ENCODE results near the gene EXOC6B. TPM values are rescaled to one million over a fixed set of nuclear protein-coding genes. Genes with fewer than 3 reads are reported as not detected.
"Not testable (repeated sequence)": the region's sequence is repeated elsewhere in the genome, so short reads cannot be mapped to it uniquely, and the experiment has no call there.

Gene EXOC6B
- total RNA-seq, 1 donor: 40.2 TPM

DNA sequence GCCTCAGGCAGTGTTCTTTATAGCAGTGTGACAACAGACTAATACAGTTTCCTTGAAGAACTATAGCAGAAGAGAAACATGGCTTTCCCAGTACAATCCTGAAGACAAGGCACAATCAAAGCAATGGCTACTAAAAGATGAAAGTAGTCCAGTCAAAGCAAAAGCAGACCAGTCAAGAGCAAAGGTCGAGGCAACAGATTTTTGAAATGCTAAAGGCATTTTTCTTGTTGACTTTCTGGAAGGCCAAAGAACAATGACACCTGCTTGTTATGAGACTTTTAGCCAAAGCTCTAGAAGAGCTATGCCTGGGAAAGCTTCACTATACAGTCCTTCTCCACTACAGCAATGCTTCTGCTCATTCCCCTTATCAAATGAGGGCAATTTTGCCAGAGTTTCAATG is 269.9 kb downstream of the EXOC6B start:
- no peak for TF ChIP-seq CTCF (IDR thresholded peaks at IDR 0.05; ENCODE audit: insufficient read depth, low read depth, low read length)
- no peak for DNase-seq (ENCODE audit: low read depth)
- H3K4me3 ChIP-seq (ENCODE audit: low read depth, low read length): no peak overlapping the region

DNA sequence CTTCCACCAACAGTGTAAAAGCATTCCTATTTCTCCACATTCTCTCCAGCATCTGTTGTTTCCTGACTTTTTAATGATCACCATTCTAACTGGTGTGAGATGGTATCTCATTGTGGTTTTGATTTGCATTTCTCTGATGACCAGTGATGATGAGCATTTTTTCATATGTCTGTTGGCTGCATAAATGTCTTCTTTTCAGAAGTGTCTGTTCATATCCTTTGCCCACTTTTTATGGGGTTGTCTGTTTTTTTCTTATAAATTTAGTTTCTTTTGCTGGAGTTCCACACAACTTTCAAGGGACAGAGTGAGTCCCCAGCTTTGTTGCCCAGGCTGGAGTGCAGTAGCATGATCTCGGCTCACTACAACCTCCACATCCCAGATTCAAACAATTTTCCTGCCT is 270.5 kb downstream of the EXOC6B start:
- not testable (repeated sequence) for DNase-seq (ENCODE audit: low read depth); H3K4me3 ChIP-seq (ENCODE audit: low read depth, low read length)

GRCh38 chr2:72554910-72555309 is 270.9 kb downstream of the EXOC6B start:
- H3K4me3 ChIP-seq (ENCODE audit: low read depth, low read length); DNase-seq (ENCODE audit: low read depth): not testable (repeated sequence)

- H3K4me3 ChIP-seq (ENCODE audit: low read depth, low read length): no peak overlapping the region
- DNase-seq (ENCODE audit: low read depth): no peak
- TF ChIP-seq CTCF (IDR thresholded peaks at IDR 0.05; ENCODE audit: insufficient read depth, low read depth, low read length): no peak
Measured at GRCh38 chr2:72554381-72554780, 271.5 kb downstream of the EXOC6B start.

- H3K4me3 ChIP-seq (ENCODE audit: low read depth, low read length): no peak overlapping the region
- no peak for TF ChIP-seq CTCF (IDR thresholded peaks at IDR 0.05; ENCODE audit: insufficient read depth, low read depth, low read length)
- peak; percentile 34 for DNase-seq (ENCODE audit: low read depth)
Measured at GRCh38 chr2:72548081-72548764, 277.6 kb downstream of the EXOC6B start.

- TF ChIP-seq CTCF (IDR thresholded peaks at IDR 0.05; ENCODE audit: insufficient read depth, low read depth, low read length): no peak
- H3K4me3 ChIP-seq (ENCODE audit: low read depth, low read length): no peak overlapping the region
- no peak for DNase-seq (ENCODE audit: low read depth)
Measured at GRCh38 chr2:72545790-72546189, 280.0 kb downstream of the EXOC6B start.

GRCh38 chr2:72544554-72544953 is 281.3 kb downstream of the EXOC6B start:
- no peak for DNase-seq (ENCODE audit: low read depth)
- no peak for TF ChIP-seq CTCF (IDR thresholded peaks at IDR 0.05; ENCODE audit: insufficient read depth, low read depth, low read length)
- H3K4me3 ChIP-seq (ENCODE audit: low read depth, low read length): no peak overlapping the region

GRCh38 chr2:72543497-72544216 is 282.2 kb downstream of the EXOC6B start:
- no peak for DNase-seq (ENCODE audit: low read depth)
- TF ChIP-seq CTCF (IDR thresholded peaks at IDR 0.05; ENCODE audit: insufficient read depth, low read depth, low read length): no peak

More at GRCh38 chr2:72543497-72544216, 282.2 kb downstream of the EXOC6B start:
- H3K4me3 ChIP-seq (ENCODE audit: low read depth, low read length): no peak overlapping the region
